GM12892 (cell line): ENCODE data around the gene DOCK10.

ENCODE experiments used
- POLR2A ChIP-seq: IDR thresholded peaks from 2 replicates; pipeline ENCODE4 v1.6.1; 2011; ENCODE audit warnings: low read depth, low read length, control low read depth
- POLR2AphosphoS5 ChIP-seq: IDR thresholded peaks from 2 replicates; pipeline ENCODE4 v1.6.1; 2011; ENCODE audit warnings: low read depth, low read length, control low read depth

- TF ChIP-seq POLR2A (no peak), POLR2AphosphoS5 (no peak)
Measured at GRCh38 chr2:224835405-224835804, 206.9 kb downstream of the DOCK10 start.
